Mammary epithelial cell (primary cell): ENCODE measurements around the gene ARID3B.

Experiments used
- EZH2 ChIP-seq: IDR thresholded peaks from 2 replicates; pipeline ENCODE4 v1.6.1; 2012; ENCODE audit warnings: low read length, inconsistent platforms, borderline replicate concordance
- TF ChIP-seq, protein P1 (sequence below), 2 donors: IDR thresholded peaks in 1 of 2; conservative IDR thresholded peaks in 1 of 2; 2 replicates each; pipeline ENCODE4 v1.5.1; 2011 to 2012; ENCODE audit warnings: inconsistent platforms in 2 of 2, low read length in 2 of 2, mild to moderate bottlenecking in 2 of 2, control low read depth in 1 of 2, low read depth in 1 of 2; ENCODE audit not compliant: insufficient read depth in 1 of 2; ENCODE audit errors: extremely low read depth in 1 of 2

DNA sequence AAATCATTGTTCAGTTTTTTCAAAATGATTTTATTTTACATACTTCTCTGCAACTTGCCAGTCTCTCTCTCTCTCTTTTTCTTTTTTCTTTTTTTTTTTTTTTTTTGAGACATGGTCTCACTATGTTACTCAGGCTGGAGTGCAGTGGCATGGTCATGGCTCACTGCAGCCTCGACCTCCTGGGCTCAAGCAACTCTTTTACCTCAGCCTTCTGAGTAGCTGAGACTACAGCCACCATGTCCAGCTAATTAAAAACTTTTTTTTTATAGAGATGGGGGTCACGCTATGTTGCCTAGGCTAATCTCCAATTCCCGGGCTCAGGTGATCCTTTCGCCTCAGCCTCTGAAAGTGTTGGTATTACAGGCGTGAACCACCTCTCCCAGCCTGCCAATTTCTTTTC lies 12.1 kb upstream of the ARID3B start:
- TF ChIP-seq EZH2, result no peak
- TF ChIP-seq, protein P1, sequence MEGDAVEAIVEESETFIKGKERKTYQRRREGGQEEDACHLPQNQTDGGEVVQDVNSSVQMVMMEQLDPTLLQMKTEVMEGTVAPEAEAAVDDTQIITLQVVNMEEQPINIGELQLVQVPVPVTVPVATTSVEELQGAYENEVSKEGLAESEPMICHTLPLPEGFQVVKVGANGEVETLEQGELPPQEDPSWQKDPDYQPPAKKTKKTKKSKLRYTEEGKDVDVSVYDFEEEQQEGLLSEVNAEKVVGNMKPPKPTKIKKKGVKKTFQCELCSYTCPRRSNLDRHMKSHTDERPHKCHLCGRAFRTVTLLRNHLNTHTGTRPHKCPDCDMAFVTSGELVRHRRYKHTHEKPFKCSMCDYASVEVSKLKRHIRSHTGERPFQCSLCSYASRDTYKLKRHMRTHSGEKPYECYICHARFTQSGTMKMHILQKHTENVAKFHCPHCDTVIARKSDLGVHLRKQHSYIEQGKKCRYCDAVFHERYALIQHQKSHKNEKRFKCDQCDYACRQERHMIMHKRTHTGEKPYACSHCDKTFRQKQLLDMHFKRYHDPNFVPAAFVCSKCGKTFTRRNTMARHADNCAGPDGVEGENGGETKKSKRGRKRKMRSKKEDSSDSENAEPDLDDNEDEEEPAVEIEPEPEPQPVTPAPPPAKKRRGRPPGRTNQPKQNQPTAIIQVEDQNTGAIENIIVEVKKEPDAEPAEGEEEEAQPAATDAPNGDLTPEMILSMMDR (conservative IDR thresholded peaks at IDR 0.05 in 1 of 2, IDR thresholded peaks at IDR 0.05 in 1 of 2; ENCODE audit: extremely low read depth in 1 of 2, insufficient read depth in 1 of 2, low read depth in 1 of 2, low read length in 2 of 2), result no peak
